AG04450 (cell line): ENCODE results near the gene EXOC6B. TPM values are rescaled to one million over a fixed set of nuclear protein-coding genes. Genes with fewer than 3 reads are reported as not detected.

ENCODE experiments used
- CTCF ChIA-PET: fragments of 300-600, 350-600 bp; formaldehyde crosslinking; extraction: SDS; loops from one replicate; lab custom pipeline; 2022; ENCODE audit warnings: antibody characterized with exemption, inconsistent platforms; lab: Charles Lee
- POLR2A ChIA-PET: fragments of 350-600 bp; formaldehyde crosslinking; extraction: SDS; loops from one replicate; lab custom pipeline; 2021; ENCODE audit warnings: antibody characterized with exemption, inconsistent platforms; lab: Yijun Ruan, JAX
- DNase-seq: peaks from one replicate; pipeline ENCODE4 v3.0.0-alpha.2; 2011; ENCODE audit warnings: low read depth, low spot score
- H3K27ac ChIP-seq: one replicate; pipeline ENCODE4 v1.5.1; 2012; ENCODE audit warnings: low read depth, low read length, control low read depth
- H3K27me3 ChIP-seq: one replicate; pipeline ENCODE4 v1.6.0; 2012; ENCODE audit warnings: low read length; ENCODE audit not compliant: control insufficient read depth, insufficient read depth
- H3K4me3 ChIP-seq: 2 replicates; pipeline ENCODE4 v1.5.1; 2011; ENCODE audit warnings: mild to moderate bottlenecking, low read depth, low read length, control low read depth
- H3K9me3 ChIP-seq: 2 replicates; pipeline ENCODE4 v1.5.1; 2012; ENCODE audit warnings: low read length; ENCODE audit not compliant: control insufficient read depth, insufficient read depth
- CTCF ChIP-seq: IDR thresholded peaks from 2 replicates; pipeline ENCODE4 v1.5.1; 2011; ENCODE audit warnings: low read depth, low read length, control low read depth, inconsistent platforms
- polyA plus RNA-seq: library from polyadenylated mRNA; depleted of rRNA; stranded (reverse); fragments of >200 nt; gene quantifications from 2 replicates; pipeline ENCODE4 v1.2.3, GENCODE V29; 2011

Gene EXOC6B
- polyA plus RNA-seq, 1 experiment = 28.7 TPM

GRCh38 chr2:72738096-72738495, 87.7 kb downstream of the EXOC6B start:
- Histone ChIP-seq H3K27ac (no peak overlapping the region), H3K27me3 (no peaks in the 10 kb centered on the region), H3K4me3 (no peak overlapping the region), H3K9me3 (no peaks in the 10 kb centered on the region)
- POLR2A ChIA-PET = no interaction called here
- no peak for DNase-seq
- CTCF ChIA-PET = no interaction called here
- no peak for TF ChIP-seq CTCF

- no peak for TF ChIP-seq CTCF
- no peak for DNase-seq
- no peak overlapping the region for H3K27ac ChIP-seq
- CTCF ChIA-PET = interaction anchor here (1.3 kb wide), 2 partner anchors 11 to 125 kb away, joined by 4 to 6 read pairs; no protein-coding TSS in a partner anchor
- POLR2A ChIA-PET = no interaction called here
- H3K9me3 ChIP-seq = no peaks in the 10 kb centered on the region
- H3K4me3 ChIP-seq = no peak overlapping the region
- no peaks in the 10 kb centered on the region for H3K27me3 ChIP-seq
These were observed 91.4 kb downstream of the EXOC6B start for GRCh38 chr2:72734432-72734831.

GRCh38 chr2:72731116-72731515, 94.7 kb downstream of the EXOC6B start:
- no peaks in the 10 kb centered on the region for H3K27me3 ChIP-seq
- ChIA-PET POLR2A (no interaction called here), CTCF (no interaction called here)
- no peak for TF ChIP-seq CTCF
- H3K4me3 ChIP-seq = no peak overlapping the region
- no peaks in the 10 kb centered on the region for H3K9me3 ChIP-seq
- no peak for DNase-seq
- H3K27ac ChIP-seq = no peak overlapping the region

GRCh38 chr2:72727356-72727755, 98.5 kb downstream of the EXOC6B start:
- Histone ChIP-seq H3K4me3 (no peak overlapping the region), H3K9me3 (no peaks in the 10 kb centered on the region), H3K27ac (no peak overlapping the region), H3K27me3 (no peaks in the 10 kb centered on the region)
- ChIA-PET CTCF (no interaction called here), POLR2A (no interaction called here)
- no peak for DNase-seq
- TF ChIP-seq CTCF = no peak

GRCh38 chr2:72723769-72724370, 102.0 kb downstream of the EXOC6B start:
- ChIA-PET POLR2A (interaction anchor here (0.6 kb wide), 1 partner anchor 74 kb away, joined by 4 read pairs; no protein-coding TSS in a partner anchor), CTCF (interaction anchor here (0.6 to 2.3 kb wide), 5 partner anchors 22 to 800 kb away, joined by 3 to 14 read pairs (median 7); no protein-coding TSS in a partner anchor)
- TF ChIP-seq CTCF = no peak
- no peak for DNase-seq
- H3K27ac ChIP-seq = no peak overlapping the region
- H3K9me3 ChIP-seq = no peaks in the 10 kb centered on the region
- H3K27me3 ChIP-seq = no peaks in the 10 kb centered on the region
- no peak overlapping the region for H3K4me3 ChIP-seq
